ENCODE results near the gene IFNL2.

IFNL2 gene

GRCh38 chr19:39277598-39277997, 9.4 kb downstream of the IFNL2 start:
- Histone ChIP-seq H3K27ac (ENCODE audit: low read length) (no peak overlapping the region), H3K9me3 (ENCODE audit: insufficient read depth, low read length) (0 out of 2 replicates have a peak, but pooled peaks cover 2% of the 10 kb centered on the region), H3K79me2 (ENCODE audit: low read length) (no peaks in the 10 kb centered on the region), H3K9ac (ENCODE audit: low read length) (no peak overlapping the region), H4K20me1 (ENCODE audit: insufficient read depth, low read length) (no peaks in the 10 kb centered on the region), H3K36me3 (replicated peaks; ENCODE audit: low read depth, low read length) (no peaks in the 10 kb centered on the region), H3K4me1 (ENCODE audit: low read length) (no peaks in the 10 kb centered on the region), H2AFZ (ENCODE audit: low read depth, low read length) (no peak overlapping the region), H3K27me3 (ENCODE audit: low read depth, low read length) (no peaks in the 10 kb centered on the region), H3K4me3 (ENCODE audit: low read length) (no peak overlapping the region), H3K4me2 (ENCODE audit: low read length) (no peak overlapping the region)
- TF ChIP-seq EZH2phosphoT487 (IDR thresholded peaks at IDR 0.05; ENCODE audit: low read depth): no peak
- no peak for TF ChIP-seq CTCF (IDR thresholded peaks at IDR 0.05; ENCODE audit: low read depth, low read length)

GRCh38 chr19:39282021-39282420, 13.8 kb downstream of the IFNL2 start:
- Histone ChIP-seq H3K9ac (ENCODE audit: low read length) (no peak overlapping the region), H3K4me1 (ENCODE audit: low read length) (peaks cover 4% of the 10 kb centered on the region), H3K27me3 (ENCODE audit: low read depth, low read length) (no peaks in the 10 kb centered on the region), H3K9me3 (ENCODE audit: insufficient read depth, low read length) (peaks cover 17% of the 10 kb centered on the region; the same call in 1 of the 2 replicates), H4K20me1 (ENCODE audit: insufficient read depth, low read length) (no peaks in the 10 kb centered on the region), H2AFZ (ENCODE audit: low read depth, low read length) (no peak overlapping the region), H3K79me2 (ENCODE audit: low read length) (no peaks in the 10 kb centered on the region), H3K4me3 (ENCODE audit: low read length) (no peak overlapping the region), H3K36me3 (replicated peaks; ENCODE audit: low read depth, low read length) (peaks cover 3% of the 10 kb centered on the region), H3K4me2 (ENCODE audit: low read length) (no peak overlapping the region), H3K27ac (ENCODE audit: low read length) (no peak overlapping the region)
- TF ChIP-seq EZH2phosphoT487 (IDR thresholded peaks at IDR 0.05; ENCODE audit: low read depth) (no peak), CTCF (IDR thresholded peaks at IDR 0.05; ENCODE audit: low read depth, low read length) (no peak)

- peaks cover 20% of the 10 kb centered on the region; the same call in 1 of the 2 replicates for H3K9me3 ChIP-seq (ENCODE audit: insufficient read depth, low read length)
- no peak overlapping the region for H3K27ac ChIP-seq (ENCODE audit: low read length)
- H3K4me1 ChIP-seq (ENCODE audit: low read length): peaks cover 13% of the 10 kb centered on the region
- no peaks in the 10 kb centered on the region for H3K27me3 ChIP-seq (ENCODE audit: low read depth, low read length)
- no peaks in the 10 kb centered on the region for H3K79me2 ChIP-seq (ENCODE audit: low read length)
- no peaks in the 10 kb centered on the region for H4K20me1 ChIP-seq (ENCODE audit: insufficient read depth, low read length)
- TF ChIP-seq CTCF (IDR thresholded peaks at IDR 0.05; ENCODE audit: low read depth, low read length) (no peak), EZH2phosphoT487 (IDR thresholded peaks at IDR 0.05; ENCODE audit: low read depth) (no peak)
- H2AFZ ChIP-seq (ENCODE audit: low read depth, low read length): no peak overlapping the region
- H3K36me3 ChIP-seq (replicated peaks; ENCODE audit: low read depth, low read length): peaks cover 5% of the 10 kb centered on the region
- H3K9ac ChIP-seq (ENCODE audit: low read length): no peak overlapping the region
- H3K4me2 ChIP-seq (ENCODE audit: low read length): no peak overlapping the region
- H3K4me3 ChIP-seq (ENCODE audit: low read length): no peak overlapping the region
Observed at GRCh38 chr19:39284032-39284431, 15.8 kb downstream of the IFNL2 start.

GRCh38 chr19:39293394-39293793, 25.2 kb downstream of the IFNL2 start:
- Histone ChIP-seq H3K4me3 (ENCODE audit: low read length) (no peak overlapping the region), H2AFZ (ENCODE audit: low read depth, low read length) (no peak overlapping the region), H3K27me3 (ENCODE audit: low read depth, low read length) (no peaks in the 10 kb centered on the region), H3K9ac (ENCODE audit: low read length) (no peak overlapping the region), H3K4me2 (ENCODE audit: low read length) (no peak overlapping the region), H4K20me1 (ENCODE audit: insufficient read depth, low read length) (no peaks in the 10 kb centered on the region), H3K79me2 (ENCODE audit: low read length) (no peaks in the 10 kb centered on the region), H3K4me1 (ENCODE audit: low read length) (peaks cover 10% of the 10 kb centered on the region), H3K36me3 (replicated peaks; ENCODE audit: low read depth, low read length) (peaks cover 4% of the 10 kb centered on the region), H3K9me3 (ENCODE audit: insufficient read depth, low read length) (peaks cover 18% of the 10 kb centered on the region), H3K27ac (ENCODE audit: low read length) (no peak overlapping the region)
- no peak for TF ChIP-seq EZH2phosphoT487 (IDR thresholded peaks at IDR 0.05; ENCODE audit: low read depth)

All from OCI-LY3 (cell line).